Aorta (tissue), 5 donors: ENCODE data around the gene ARID1B. TPM values are rescaled to one million over a fixed set of nuclear protein-coding genes. Genes with fewer than 3 reads are reported as not detected.
A peak's percentile ranks its signal among the peaks of the same experiment; 100 is the strongest.

Experiments used
- ATAC-seq: fragments of 200-7000 bp; cut with Tn5 transposase; one replicate; pipeline ENCODE4 v1.9.1; 2022; ENCODE audit warnings: moderate library complexity; ENCODE audit not compliant: low FRiP score
- DNase-seq, 2 donors: peaks; one replicate each; pipeline ENCODE4 v3.0.0-alpha.2; 2020
- H3K27ac ChIP-seq, 2 donors: one replicate each; pipeline ENCODE4 v1.5.1; 2013; ENCODE audit warnings: low read length in 2 of 2, mild to moderate bottlenecking in 2 of 2, moderate library complexity in 2 of 2, control low read depth in 1 of 2, inconsistent platforms in 1 of 2, low read depth in 1 of 2
- H3K27me3 ChIP-seq, 2 donors: one replicate each; pipeline ENCODE4 v1.6.1; 2013; ENCODE audit warnings: control low read depth in 1 of 2, low read length in 1 of 2, mild to moderate bottlenecking in 1 of 2, moderate library complexity in 1 of 2; ENCODE audit not compliant: insufficient read depth in 2 of 2, control insufficient read depth in 1 of 2
- H3K36me3 ChIP-seq, 2 donors: one replicate each; pipeline ENCODE4 v1.6.1; 2013; ENCODE audit warnings: control low read depth in 1 of 2, low read length in 1 of 2, mild to moderate bottlenecking in 1 of 2; ENCODE audit not compliant: insufficient read depth in 2 of 2, control insufficient read depth in 1 of 2
- H3K4me1 ChIP-seq, 2 donors: one replicate each; pipeline ENCODE4 v1.6.1; 2013; ENCODE audit warnings: low read length in 2 of 2, control low read depth in 1 of 2, mild to moderate bottlenecking in 1 of 2, moderate library complexity in 1 of 2; ENCODE audit not compliant: insufficient read depth in 2 of 2, control insufficient read depth in 1 of 2
- H3K4me3 ChIP-seq, 2 donors: one replicate each; pipeline ENCODE4 v1.5.1; 2013; ENCODE audit warnings: low read length in 2 of 2, control low read depth in 1 of 2, mild to moderate bottlenecking in 1 of 2
- H3K9me3 ChIP-seq: one replicate; pipeline ENCODE4 v1.6.1; 2013; ENCODE audit warnings: mild to moderate bottlenecking, low read length; ENCODE audit not compliant: control insufficient read depth
- WGBS, 2 donors: extraction: QIAGEN DNeasy Blood & Tissue Kit; methylation state at CpG; one replicate each; pipeline ENCODE4 v1.1.7; 2013; 5-methylcytosine and 5-hydroxymethylcytosine counted together
- intact Hi-C, 2 donors: fragments of 100-400 bp; cut with DNase I; formaldehyde crosslinking; loops; one replicate each; pipeline versions ENCODE4 v1.14.2 to v1.15.0; 2022
- polyA plus RNA-seq, 2 donors: library from polyadenylated mRNA; stranded (reverse); fragments of 200-250 nt; gene quantifications; one replicate each; pipeline ENCODE4 v1.2.3, GENCODE V29; 2013
- total RNA-seq, 2 donors: library from RNA; stranded (reverse); fragmentation: NEBNext Ultra II Directional; extraction: Animal tissue kit (Norgen Biotek cat#: 25700); gene quantifications; one replicate each; pipeline ENCODE4 v1.2.1, GENCODE V29; 2021
- donor health status: healthy with polysubstance abuse.
- donor health status: Bipolar disorder and iron deficiency.
- donor health status: DM: no; HTN: no; CAD: no.
- donor health status: DM: no; HTN: no; CAD: no.
- donor health status: DM: yes; HTN: yes; CAD: no.

ARID1B gene
- total and polyA plus RNA-seq, 4 donors: 6.5 to 143 (median 54.5) TPM

- DNase-seq: peak; percentile 49 to 70
- ATAC-seq: peak; percentile 37
- intact Hi-C loops: no loop called here
Observed at GRCh38 chr6:157246048-157246630, 469.0 kb downstream of the ARID1B start.

GRCh38 chr6:157246771-157247484 lies 469.8 kb downstream of the ARID1B start:
- DNase-seq: peak in 1 of 2 donors; percentile 18
- Histone ChIP-seq H3K9me3 (no peaks in the 10 kb centered on the region), H3K36me3 (no peaks in the 10 kb centered on the region), H3K27ac (peak overlapping the region in 1 of 2 donors; percentile 20), H3K4me3 (no peak overlapping the region), H3K27me3 (no peaks in the 10 kb centered on the region), H3K4me1 (peaks cover 0 to 2% of the 10 kb centered on the region in 2 donors)
- intact Hi-C loops: no loop called here
- 92 to 94% methylated on average over 14 of the region's 14 CpGs for WGBS, 2 donors
- no peak for ATAC-seq

More at GRCh38 chr6:157246048-157246630, 469.0 kb downstream of the ARID1B start:
- H3K4me3 ChIP-seq: no peak overlapping the region
- WGBS, 2 donors: 85 to 87% methylated on average over 21 of the region's 21 CpGs
- peak overlapping the region; percentile 23 to 38 for H3K27ac ChIP-seq
- no peaks in the 10 kb centered on the region for H3K27me3 ChIP-seq
- H3K4me1 ChIP-seq: peaks cover 0 to 2% of the 10 kb centered on the region in 2 donors
- no peaks in the 10 kb centered on the region for H3K9me3 ChIP-seq
- no peaks in the 10 kb centered on the region for H3K36me3 ChIP-seq

DNA sequence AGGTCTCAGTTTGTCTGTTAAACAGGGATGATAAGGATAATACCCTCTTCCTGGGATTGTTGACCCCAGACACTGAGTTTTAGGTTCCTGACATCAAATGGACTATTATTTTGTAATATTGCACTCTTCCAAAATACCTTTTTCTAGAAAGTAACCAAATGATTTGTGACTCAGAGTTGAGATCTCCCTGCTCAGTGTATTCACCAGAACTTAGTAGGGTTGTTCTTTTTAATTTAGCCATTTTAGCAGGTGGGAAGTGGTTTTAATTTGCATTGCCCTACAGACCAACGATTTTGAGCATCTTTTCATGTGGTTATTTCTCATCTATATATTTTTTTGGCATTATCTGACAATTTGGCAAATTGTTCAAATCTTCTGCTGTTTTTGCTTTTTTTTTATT lies 471.1 kb downstream of the ARID1B start:
- DNase-seq (no peak), ATAC-seq (no peak)
- Histone ChIP-seq H3K4me1 (peaks cover 0 to 2% of the 10 kb centered on the region in 2 donors), H3K4me3 (no peak overlapping the region), H3K27ac (no peak overlapping the region), H3K36me3 (no peaks in the 10 kb centered on the region), H3K27me3 (no peaks in the 10 kb centered on the region), H3K9me3 (no peaks in the 10 kb centered on the region)
- intact Hi-C loops: no loop called here
- WGBS, 2 donors: 81% methylated on average over 1 of the region's 1 CpG

DNA sequence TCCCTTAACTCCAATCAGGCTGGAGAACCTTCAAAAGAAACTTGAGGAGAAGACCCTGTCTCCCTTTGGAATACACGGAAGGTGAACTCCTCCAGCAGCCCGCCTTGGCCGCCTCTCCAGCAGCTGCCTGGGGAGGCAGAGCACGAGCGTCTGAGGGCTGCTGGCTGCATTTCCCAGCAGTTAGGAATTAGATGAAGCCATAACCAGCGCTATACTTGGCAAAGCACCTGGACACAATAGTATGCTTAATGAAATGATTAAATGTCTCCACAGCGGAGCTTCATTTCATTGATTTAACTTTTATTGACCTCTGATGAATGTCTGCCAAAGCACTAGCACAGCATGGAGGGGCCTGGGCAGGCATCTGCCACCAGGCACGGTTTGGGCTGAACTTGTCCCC lies 472.6 kb downstream of the ARID1B start:
- Histone ChIP-seq H3K4me1 (no peaks in the 10 kb centered on the region), H3K4me3 (no peak overlapping the region), H3K27me3 (no peaks in the 10 kb centered on the region), H3K9me3 (no peaks in the 10 kb centered on the region), H3K36me3 (no peaks in the 10 kb centered on the region), H3K27ac (no peak overlapping the region)
- WGBS, 2 donors: 82 to 87% methylated on average over 8 of the region's 8 CpGs
- ATAC-seq (no peak), DNase-seq (peak in 1 of 2 donors; percentile 9)
- intact Hi-C loops: no loop called here

GRCh38 chr6:157251586-157252247 lies 474.5 kb downstream of the ARID1B start:
- H3K9me3 ChIP-seq: no peaks in the 10 kb centered on the region
- ATAC-seq: no peak
- 94 to 99% methylated on average over 8 of the region's 8 CpGs for WGBS, 2 donors
- DNase-seq: no peak
- H3K4me3 ChIP-seq: no peak overlapping the region
- H3K27ac ChIP-seq: no peak overlapping the region
- H3K27me3 ChIP-seq: no peaks in the 10 kb centered on the region
- no peaks in the 10 kb centered on the region for H3K4me1 ChIP-seq
- no peaks in the 10 kb centered on the region for H3K36me3 ChIP-seq
- intact Hi-C loops: no loop called here

DNA sequence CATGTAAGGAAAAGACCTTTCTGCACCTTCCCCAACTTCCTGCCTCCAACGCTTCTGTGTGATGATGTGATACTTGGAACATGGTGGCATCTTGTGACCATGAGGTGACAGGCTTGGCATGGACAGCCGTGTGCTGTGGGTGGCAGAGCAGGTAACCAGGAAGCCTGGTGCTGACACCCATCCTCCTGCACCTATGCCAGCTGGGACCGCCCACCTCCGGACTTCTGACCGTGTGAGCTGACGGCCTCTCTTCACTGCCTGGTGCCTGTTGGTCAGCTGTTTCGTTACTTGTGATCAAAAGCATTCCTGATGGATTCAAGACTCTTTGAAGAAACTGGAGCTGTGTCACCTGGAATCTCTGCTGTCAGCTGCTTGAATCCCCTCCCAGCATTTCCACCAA lies 475.8 kb downstream of the ARID1B start:
- peak in 1 of 2 donors; percentile 18 for DNase-seq
- no peak for ATAC-seq
- Histone ChIP-seq H3K27me3 (no peaks in the 10 kb centered on the region), H3K4me3 (no peak overlapping the region), H3K4me1 (no peaks in the 10 kb centered on the region), H3K27ac (no peak overlapping the region), H3K36me3 (no peaks in the 10 kb centered on the region), H3K9me3 (no peaks in the 10 kb centered on the region)
- WGBS, 2 donors: 78 to 79% methylated on average over 7 of the region's 7 CpGs
- intact Hi-C loops: no loop called here

DNA sequence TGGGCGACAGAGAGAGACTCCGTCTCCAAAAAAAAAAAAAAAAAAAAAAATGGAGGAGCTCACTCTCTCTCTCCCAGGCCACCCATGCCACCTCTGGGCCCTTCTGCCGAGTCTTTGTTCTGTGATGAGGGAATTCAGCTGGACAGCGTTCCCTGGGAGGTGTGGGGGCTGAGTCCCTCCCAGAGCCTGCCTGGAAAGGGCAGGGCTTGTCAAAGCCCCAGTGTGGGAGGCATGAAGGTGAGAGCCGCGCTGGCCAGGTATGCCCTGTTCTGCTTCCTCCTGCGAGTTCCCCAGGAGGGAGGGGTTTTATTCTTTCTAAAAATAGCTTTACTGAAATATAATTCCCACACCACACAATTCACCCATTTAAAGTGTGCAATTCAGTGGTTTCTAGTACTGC lies 476.5 kb downstream of the ARID1B start:
- no peaks in the 10 kb centered on the region for H3K27me3 ChIP-seq
- no peak for ATAC-seq
- no peaks in the 10 kb centered on the region for H3K4me1 ChIP-seq
- WGBS, 2 donors: 81 to 87% methylated on average over 7 of the region's 7 CpGs
- DNase-seq: no peak
- H3K4me3 ChIP-seq: no peak overlapping the region
- intact Hi-C loops: no loop called here
- no peaks in the 10 kb centered on the region for H3K36me3 ChIP-seq
- H3K27ac ChIP-seq: no peak overlapping the region
- H3K9me3 ChIP-seq: no peaks in the 10 kb centered on the region

DNA sequence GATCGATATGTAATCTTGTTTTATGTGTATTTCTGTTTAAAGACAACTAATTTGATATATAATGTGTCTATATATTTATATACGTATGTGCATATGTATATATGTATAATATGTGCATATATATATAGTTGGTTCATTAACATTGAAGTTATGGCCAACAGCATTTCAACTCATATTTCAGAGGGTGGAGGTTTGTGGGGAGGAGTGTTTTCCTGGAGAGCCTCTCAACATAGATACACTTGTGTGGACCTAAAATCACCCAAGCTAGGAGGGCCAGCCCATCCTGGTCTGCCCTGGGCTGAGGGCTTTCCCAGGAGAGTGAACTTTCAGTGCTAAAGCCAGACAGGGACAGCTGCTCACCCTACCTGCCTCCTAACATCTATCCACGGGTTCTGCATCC lies 477.4 kb downstream of the ARID1B start:
- no peaks in the 10 kb centered on the region for H3K9me3 ChIP-seq
- ATAC-seq (no peak), DNase-seq (no peak)
- H3K4me3 ChIP-seq: no peak overlapping the region
- no peaks in the 10 kb centered on the region for H3K27me3 ChIP-seq
- H3K4me1 ChIP-seq: no peaks in the 10 kb centered on the region
- WGBS, 2 donors: 89 to 92% methylated on average over 3 of the region's 3 CpGs
- intact Hi-C loops: no loop called here
- H3K27ac ChIP-seq: no peak overlapping the region
- no peaks in the 10 kb centered on the region for H3K36me3 ChIP-seq
